HG03378 (cell line): ENCODE data around the gene KCNN3.
"Not testable (repeated sequence)": the region's sequence is repeated elsewhere in the genome, so short reads cannot be mapped to it uniquely, and the experiment has no call there.

Experiments used
- ATAC-seq: cut with Tn5 transposase; IDR thresholded peaks from one replicate; pipeline ENCODE4 v1.9.1; 2021; ENCODE audit warnings: mild to moderate bottlenecking, moderate library complexity; ENCODE audit not compliant: unreplicated experiment

KCNN3 gene

DNA sequence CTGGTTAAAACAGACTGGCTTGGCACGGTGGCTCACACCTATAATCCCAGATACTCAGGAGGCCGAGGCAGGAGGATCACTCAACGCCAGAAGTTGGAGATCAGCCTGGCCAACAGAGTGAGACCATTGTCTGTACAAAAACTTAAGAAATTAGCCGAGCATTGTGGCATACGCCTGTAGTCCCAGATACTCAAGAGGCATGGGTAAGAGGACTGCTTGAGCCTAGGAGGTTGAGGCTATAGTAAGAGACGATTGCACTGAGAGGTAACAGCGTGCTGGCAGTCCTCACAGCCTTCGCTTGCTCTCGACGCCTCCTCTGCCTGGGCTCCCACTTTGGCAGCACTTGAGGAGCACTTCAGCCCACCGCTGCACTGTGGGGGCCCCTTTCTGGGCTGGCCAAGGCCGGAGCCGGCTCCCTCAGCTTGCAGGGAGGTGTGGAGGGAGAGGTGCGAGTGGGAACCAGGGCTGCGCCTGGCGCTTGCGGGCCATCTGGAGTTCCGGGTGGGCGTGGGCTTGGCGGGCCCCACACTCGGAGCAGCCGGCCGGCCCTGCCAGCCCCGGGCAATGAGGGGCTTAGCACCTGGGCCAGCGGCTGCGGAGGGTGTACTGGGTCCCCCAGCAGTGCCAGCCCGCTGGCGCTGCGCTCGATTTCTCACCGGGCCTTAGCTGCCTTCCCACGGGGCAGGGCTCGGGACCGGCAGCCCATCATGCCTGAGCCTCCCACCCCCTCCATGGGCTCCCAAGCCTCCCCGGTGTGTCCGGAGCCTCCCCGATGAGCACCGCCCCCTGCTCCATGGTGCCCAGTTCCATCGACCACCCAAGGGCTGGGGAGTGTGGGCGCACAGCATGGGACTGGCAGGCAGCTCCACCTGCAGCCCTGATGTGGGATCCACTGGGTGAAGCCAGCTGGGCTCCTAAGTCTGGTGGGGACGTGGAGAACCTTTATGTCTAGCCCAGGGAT is 199.5 kb downstream of the KCNN3 start:
- not testable (repeated sequence) for ATAC-seq

GRCh38 chr1:154669464-154670282 is 200.4 kb downstream of the KCNN3 start:
- ATAC-seq = no peak

- no peak for ATAC-seq
These were observed 203.9 kb downstream of the KCNN3 start for GRCh38 chr1:154666051-154666790.

- no peak for ATAC-seq
These were observed 205.6 kb downstream of the KCNN3 start for GRCh38 chr1:154664331-154665002.

DNA sequence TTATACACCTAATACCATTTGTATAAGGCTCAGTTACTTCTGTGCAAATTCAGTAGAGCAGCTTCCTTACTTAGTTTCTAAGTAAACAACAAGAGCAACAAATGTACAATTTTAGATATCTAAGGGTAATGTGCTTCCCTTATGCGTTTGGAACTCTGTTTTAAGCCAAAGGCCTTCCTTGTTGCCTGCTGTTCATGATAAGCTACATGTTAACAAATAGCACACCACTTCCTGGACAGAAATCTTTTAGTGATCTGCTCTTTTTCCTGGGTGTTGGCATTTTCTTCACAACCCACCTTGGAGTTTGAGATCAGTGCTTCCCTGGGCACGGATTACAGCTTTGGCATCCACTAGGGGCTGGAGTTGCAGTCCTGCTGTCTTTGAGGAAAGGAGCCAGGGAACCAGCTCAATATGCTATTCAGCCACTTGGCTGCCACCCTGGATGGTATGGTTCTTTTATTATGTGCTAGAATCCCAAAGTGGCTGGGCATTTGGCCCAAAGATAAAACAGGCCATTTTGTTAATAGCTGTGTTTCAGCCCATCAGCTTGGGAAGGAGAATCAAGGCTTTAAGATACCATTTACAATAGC is 206.5 kb downstream of the KCNN3 start:
- ATAC-seq = no peak

DNA sequence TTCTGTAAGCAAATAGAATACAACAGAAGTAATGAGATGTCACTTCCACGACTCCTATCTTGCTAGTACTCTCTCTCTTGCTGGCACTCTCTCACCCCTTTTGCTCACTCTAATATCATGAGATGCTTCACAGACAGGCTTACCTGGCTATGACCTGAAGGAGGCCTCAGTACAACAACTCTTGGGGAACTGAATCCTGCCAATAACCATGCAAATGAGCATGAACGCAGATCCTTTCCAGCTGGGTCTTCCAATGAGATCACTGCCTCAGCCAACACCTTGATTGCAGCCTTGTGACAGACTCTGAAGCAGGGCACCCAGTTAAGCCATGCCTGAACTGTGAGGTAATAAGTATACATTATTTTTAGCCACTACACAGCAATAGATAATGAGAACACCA is 209.0 kb downstream of the KCNN3 start:
- ATAC-seq = no peak

DNA sequence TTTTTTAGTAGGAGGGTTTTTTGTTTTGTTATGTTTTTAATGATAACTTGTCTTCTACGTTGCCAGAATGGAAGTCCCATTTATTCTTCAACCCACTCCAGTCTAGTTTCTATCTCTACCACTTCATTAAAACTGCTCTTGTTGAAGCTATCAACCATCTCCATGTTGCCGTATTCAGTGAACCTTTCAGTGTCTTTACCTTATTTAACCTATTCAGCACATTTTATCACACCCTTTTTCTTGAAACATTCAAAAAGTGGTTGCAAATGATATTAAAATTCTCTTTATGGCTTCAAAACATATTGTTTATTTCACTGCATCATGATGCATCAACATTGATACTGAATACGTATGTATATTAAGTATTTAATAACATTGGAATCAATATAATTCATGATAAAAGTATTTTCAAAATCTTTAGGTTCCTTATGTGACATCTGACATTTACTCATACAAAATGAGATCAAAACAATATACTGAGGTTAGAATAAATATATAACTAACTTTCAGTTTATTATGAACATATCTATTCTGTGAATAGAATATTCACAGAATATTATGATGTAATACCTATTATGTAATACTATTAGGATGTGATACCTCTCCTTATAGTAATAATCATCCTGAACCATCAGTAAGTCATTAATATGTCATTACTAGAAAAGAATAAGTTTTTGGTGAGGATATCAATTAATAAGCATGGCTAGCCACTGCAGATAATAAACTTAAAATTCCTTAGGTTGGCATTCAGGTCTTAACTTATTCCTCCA is 210.1 kb downstream of the KCNN3 start:
- no peak for ATAC-seq

- ATAC-seq = no peak
These were observed 212.5 kb downstream of the KCNN3 start for GRCh38 chr1:154657556-154657955.

DNA sequence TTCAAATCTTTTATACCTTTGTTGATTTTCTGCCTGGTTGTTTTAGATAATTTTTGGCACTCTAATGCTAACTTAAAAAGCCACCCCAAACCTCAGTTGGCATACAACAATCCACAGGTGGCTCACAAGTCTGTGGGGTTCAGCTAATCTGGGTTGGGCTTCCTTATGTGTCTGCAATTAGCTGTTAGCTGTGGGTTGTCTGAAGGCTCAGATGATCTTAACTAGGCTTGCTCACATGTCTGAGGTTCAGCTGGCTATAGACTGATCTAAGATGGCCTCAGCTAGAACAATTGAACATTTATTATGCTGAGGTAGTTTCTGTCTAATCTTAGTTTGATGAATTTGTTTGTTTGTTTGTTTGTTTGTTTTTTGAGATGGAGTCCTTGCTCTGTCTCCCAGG is 217.2 kb downstream of the KCNN3 start:
- ATAC-seq = no peak
